GM21447 (cell line): ENCODE measurements around the gene C18orf63.
A peak's percentile ranks its signal among the peaks of the same experiment; 100 is the strongest.
"Not testable (repeated sequence)": the region's sequence is repeated elsewhere in the genome, so short reads cannot be mapped to it uniquely, and the experiment has no call there.

Experiments used
- ATAC-seq: cut with Tn5 transposase; IDR thresholded peaks from one replicate; pipeline ENCODE4 v1.9.1; 2021; ENCODE audit not compliant: unreplicated experiment

C18orf63 gene

DNA sequence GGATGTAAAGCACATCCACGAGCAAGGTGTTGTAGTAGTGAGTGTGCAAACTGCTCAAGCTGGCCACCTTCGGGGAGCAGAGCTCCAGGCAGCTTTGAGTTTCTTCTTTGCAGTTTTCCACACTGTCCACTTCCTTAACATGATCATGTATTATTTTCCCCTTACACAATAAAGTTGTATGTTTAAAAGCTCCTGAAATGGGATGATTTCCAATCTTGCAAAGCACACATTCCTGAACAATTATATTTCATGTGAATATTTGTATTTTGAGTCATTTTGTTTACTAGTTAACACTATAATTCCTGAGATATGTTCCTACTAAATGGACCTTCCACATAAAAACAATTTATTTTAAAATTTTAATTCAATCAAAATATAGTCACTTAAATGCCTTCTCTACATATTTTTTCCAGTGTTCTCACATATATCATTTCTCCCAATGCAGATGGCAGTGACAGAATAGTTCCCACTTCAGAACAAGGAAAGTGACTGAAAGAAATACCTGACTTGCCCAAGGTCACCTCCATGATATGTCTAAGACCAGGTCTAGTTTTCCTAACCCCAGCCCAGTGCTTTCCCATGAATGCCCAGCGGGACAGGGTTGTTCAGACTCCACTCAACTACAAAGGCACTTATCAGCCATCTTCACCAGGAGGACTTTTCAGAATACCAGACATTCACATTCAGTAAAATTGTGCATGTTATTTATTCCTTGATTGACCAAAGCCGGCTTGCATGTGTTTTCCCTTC lies 29.4 kb upstream of the C18orf63 start:
- ATAC-seq = no peak

DNA sequence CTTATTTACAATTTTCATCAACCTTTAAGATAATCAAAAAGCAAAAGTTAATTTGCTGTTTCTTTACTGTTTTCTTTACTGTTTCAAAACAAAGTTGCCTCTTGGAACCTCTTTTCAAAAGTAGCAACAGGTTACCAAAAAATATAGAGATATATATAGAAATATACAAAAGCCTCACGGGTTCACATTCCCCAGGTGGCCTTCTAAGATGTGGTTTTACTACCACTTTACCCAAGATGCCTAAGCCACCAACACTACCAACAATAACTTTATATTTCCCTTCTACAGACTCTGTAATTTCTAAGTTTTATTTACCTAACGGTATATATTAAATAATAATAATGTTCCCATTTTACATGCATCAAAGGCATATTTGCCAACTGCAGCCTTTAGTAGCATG lies 28.8 kb upstream of the C18orf63 start:
- no peak for ATAC-seq

DNA sequence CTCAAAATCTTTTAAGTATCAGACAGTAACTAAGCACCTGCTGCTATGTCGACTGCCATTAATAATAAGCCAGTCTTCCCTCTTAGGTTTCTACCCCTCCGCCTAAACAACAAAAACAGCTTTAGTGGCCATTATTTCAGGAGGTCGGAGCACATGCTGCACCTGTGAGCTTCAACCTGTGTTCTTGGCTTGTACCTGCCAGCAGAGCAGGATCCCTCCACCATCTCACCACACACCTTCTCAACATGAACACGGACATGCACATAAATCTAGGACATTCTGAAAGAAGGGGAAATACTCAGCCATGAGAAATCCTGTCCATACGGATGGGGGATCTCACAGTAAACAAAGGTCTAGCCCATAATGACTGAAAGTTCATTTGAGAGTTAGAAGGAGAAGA lies 27.6 kb upstream of the C18orf63 start:
- no peak for ATAC-seq

DNA sequence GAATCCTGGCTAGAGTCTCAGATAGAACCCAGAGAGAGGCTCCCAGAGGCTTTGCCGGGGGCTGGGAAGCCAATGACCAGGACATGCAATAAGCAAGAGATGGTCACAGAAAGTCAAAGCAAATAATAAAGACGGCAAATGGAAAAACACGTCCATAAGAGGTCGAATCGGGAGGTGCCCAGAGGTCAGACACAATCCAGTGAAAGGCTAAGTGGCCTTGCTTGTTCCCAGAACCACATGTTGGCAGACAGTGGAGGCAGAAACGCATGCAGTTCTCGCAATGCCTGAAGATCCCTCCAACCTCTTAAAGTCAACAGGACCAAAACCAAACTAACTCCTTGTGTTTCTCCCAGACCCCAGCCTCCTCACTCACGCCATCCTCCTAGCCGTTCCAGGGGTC lies 26.9 kb upstream of the C18orf63 start:
- ATAC-seq = no peak

DNA sequence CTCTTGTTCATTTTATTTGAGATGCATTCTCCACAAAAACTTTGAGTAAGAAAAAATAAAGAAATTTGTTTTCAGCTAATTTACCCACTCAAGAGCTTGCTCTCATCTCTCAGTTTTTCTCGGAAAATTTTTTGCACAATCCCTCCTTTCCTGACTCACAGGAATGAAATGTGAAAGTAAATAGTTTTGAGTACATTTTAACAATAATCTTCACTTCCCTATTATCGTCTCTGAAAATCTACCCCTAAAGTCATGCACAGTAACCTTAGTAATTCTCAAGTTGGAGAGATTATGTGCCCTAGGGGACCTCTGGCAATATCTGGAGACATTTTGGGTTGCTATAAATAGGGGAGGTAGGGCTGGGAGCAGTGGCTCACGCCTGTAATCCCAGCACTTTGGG lies 26.5 kb upstream of the C18orf63 start:
- ATAC-seq = no peak

DNA sequence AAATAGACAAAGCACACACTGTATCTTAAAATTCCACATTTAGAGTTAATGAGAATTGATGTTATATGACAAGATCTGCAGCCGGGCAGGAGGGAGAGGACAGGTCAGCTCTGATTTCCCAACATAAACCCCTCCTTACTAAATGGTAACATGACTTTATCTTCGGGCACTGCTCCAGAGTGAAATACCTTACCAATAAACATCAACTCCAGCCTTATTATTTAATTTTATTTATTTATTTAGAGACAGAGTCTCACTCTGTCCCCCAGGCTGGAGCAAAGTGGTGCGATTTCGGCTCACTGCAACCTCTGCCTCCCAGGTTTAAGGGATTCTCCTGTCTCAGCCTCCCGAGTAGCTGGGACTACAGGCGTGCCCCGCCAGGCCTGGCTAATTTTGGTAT lies 25.6 kb upstream of the C18orf63 start:
- ATAC-seq = no peak

DNA sequence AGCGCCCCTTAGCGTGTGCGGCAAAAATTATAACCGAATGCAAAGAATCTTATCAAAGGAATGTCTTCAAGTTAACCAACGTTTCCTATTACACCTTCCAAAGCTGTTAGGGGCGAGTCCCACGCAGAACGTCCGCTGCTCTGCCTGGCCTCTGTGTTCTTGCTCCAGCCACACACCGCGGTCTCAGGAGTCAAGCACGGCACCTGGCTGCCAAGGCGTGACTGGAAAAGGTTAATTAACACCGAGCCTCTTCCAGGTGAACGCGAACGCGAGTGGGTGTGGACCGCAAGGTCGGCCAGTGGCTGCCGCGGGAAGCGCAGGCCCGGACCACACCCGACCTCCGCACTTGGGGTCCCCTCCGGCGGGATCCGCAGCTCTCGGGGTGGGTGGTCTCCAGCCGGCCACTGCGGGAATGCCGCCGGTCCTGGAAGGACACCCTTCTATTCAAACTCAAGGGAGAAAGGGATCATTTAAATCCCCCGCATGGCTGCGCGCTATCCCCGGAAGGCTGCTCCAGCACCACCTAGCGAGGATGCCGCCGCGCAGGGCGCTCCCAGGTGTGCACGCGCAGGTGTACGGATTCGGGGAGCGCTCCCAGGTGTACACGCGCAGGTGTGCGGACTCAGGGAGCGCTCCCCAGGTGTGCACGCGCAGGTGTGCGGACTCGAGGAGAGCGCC lies 24.7 kb upstream of the C18orf63 start:
- ATAC-seq = no peak

DNA sequence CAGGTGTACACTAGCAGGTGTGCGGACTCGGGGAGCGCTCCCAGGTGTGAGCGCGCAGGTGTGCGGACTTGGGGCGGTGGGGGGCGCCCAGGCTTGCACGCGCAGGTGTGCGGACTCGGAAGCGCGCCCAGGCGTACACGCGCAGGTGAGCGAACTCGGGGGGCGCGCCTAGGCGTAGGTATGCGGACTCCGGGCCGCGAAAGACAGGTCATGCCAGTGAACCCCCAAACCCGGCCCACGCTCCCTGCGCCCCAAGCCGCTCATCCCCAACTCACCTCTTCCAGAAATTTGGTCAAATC lies 24.2 kb upstream of the C18orf63 start:
- ATAC-seq = no peak

DNA sequence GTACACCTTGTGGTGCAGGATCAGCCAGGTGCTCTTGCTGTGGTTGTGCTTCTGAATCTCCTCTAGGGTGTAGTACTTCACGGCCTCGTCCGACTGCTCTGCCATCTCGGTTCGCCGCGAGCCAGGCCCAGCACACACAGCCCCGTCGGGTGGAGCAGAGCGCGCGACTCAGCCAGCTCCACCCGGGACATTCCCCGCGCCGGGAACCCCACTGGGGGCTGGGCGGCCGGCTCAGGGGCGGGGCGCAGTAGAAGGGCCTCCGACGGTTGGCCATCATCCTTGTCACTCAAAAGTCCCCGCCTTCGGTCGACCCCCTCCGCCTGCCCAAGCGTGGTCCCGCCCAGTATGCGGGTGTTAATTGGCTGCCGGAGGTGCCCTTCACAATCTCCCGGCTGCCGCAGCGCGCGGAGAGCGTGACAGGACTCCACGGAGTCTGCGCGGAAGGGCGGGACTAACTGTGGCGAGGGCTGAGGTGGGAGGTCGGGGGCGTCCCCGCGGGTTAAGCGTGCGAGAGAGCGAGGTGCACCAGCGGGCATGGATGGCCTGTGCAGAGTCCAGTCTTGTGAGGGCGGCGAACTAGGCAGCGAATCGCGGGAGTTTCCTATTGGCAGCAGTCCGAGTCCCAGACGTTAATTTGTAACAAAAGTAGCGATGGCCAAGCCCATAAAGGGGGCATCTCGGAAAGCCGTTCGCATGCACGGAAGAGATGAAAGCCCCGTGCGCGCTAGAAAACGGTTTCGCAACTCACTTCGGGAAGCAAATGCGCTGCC lies 23.7 kb upstream of the C18orf63 start, which contains the start of gene CYB5A:
Gene CYB5A, minus strand, starts transcription at position 193 of the 770 bp plus-strand sequence. Its CDS starts 88 bp downstream, at position 105.
- ATAC-seq = peak; percentile 99

DNA sequence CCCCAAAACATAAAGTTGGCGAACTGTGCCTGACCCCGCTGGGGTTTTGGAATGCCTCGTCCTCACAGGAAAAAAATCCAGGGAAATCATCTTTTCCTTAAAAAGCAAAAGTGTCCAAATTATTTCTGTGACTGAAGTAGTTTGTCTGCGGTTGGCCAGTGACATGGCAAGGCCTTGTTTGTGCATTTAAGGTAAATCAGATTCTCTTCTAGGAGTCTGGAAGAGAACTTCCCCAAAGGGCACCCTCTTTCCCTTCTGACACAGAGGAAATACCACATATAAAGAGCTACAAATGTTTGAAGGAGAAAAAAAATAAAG lies 23.1 kb upstream of the C18orf63 start:
- no peak for ATAC-seq

DNA sequence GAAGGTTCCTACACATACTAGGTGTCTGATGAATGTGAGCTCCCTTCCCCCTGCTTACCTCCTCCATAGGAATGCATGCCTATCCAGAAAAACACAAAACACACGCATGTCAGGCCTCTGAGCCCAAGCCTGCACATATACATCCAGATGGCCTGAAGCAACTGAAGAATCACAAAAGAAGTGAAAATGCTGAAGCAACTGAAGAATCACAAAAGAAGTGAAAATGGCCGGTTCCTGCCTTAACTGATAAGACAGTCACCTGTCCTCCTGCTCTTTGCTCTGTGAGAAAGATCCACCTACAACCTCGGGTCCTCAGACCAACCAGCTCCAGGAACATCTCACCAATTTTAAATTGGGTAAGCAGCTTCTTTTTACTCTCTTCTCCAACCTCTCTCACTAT lies 22.7 kb upstream of the C18orf63 start:
- ATAC-seq = not testable (repeated sequence)

DNA sequence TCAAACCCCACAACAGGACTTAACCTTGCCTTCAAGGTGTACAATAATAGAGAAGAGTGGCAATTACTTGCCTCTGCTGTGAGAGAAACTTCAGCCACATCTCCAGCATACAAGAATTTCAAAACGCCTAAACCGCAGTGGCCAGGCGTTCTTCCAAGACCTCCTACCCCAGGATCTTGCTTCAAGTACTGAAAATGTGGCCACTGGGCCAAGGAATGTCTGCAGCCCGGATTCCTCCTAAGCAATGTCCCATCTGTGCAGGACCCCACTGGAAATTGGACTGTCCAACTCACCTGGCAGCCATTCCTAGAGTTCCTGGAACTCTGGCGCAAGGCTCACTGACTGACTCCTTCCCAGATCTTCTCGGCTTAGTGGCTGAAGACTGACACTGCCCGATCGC lies 21.1 kb upstream of the C18orf63 start:
- no peak for ATAC-seq

DNA sequence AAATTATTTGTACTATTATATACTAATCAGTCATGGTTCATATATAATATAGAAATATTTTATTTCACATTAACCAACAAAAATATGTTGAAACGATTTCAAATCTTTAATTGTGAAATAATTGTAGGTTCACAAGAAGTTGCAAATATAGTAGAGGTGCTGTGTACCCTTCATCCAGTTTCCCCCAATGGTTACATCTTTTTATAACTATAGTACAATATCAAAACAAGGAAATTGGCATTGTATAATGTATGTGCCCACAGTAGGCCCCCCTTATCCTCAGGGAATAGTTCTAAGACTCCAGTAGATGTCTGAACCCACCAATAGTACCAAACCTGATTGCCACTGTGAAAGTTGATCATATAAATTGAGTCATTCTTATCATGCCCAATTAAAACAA lies 16.5 kb upstream of the C18orf63 start:
- ATAC-seq = no peak

DNA sequence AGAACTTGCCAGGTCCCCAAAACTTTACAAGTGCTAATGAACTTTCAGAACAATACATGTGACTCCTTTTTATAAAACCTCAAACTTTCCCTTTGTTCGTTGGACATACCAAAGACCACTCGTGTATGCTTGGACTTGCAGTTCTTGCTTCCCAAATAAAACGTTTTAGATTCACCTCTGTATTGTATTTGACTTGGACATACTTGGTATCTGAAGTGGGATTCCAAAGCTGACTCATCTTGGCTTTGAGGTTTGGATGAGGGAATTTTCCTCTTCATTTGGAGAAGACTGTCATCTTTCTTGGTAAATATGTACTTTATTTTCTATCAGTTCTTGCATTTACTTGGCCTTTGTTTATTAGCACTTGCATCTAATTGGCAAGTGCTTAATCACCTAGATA lies 15.9 kb upstream of the C18orf63 start:
- no peak for ATAC-seq

DNA sequence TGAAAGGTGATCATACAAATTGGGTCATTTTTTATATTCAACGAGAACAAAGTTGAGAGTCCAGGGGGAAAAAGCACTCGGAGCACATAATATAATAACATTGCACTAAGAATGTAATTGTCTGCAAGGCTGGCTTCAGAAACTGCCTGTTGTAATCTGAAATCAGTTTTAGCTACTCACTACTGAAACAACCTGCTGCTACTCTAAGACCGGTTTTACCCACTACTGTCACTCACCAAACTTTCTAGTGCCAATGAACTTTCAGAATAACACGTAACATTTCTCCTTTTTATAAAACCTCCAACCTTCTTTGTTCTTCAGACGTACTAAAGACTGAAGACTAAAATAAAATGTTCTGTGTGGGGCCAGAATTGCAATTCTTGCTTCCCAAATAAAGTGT lies 12.3 kb upstream of the C18orf63 start:
- no peak for ATAC-seq

DNA sequence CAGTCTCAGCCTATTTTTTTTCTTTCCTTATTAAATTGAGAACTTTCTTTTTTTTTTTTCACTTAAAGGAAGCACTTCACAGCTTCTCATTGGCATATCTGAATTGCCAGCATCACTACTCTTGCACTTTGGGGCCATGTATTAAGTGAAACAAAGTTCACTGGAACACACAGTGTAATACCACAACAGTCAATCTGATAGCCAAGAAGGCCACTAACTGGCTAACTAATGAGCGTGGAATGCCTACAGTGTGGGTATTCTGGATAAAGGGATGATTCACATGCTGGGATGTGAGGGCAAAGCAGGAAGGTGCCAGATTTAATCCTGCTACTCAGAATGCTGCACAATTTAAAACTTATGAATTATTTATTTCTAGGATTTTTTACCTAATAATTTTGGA lies 11.7 kb upstream of the C18orf63 start:
- ATAC-seq = no peak

DNA sequence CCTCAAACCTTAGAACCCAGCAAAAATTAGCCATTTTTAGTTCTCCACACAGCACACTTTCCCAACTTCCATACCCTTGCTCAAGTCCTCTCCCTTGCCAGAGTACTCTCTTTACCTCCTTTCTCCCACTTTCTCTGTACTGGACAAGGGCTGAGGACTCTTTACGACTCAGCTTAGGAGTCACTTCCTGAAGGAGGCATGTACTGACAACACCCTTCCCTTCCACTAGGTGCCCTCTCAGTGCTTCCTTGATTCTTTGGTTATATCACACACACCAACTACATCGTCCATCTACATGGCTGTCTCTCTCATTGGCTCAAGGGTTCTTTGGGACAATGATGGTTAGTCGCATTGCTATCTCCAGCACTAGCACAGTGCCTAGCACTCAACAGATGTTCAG lies 5.2 kb upstream of the C18orf63 start:
- ATAC-seq = peak; percentile 82

DNA sequence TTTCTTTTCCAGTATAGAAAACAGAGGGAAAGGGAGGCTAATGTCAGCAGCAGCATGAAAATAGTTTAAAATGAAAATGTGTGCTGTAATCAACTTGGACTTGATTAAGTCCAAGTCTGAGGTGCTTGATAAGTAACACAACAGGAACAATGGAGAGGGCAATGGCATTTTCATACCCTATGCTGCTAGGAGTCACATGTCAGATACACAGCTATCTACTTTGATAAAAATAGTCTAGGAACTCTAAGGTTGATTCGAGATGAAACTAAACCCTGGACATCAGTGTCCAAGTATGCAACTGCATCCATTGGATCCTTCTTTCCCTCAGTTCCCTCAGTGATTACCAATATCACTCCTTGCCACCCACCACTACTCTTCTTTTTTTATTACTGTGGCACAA lies 4.6 kb upstream of the C18orf63 start:
- no peak for ATAC-seq

DNA sequence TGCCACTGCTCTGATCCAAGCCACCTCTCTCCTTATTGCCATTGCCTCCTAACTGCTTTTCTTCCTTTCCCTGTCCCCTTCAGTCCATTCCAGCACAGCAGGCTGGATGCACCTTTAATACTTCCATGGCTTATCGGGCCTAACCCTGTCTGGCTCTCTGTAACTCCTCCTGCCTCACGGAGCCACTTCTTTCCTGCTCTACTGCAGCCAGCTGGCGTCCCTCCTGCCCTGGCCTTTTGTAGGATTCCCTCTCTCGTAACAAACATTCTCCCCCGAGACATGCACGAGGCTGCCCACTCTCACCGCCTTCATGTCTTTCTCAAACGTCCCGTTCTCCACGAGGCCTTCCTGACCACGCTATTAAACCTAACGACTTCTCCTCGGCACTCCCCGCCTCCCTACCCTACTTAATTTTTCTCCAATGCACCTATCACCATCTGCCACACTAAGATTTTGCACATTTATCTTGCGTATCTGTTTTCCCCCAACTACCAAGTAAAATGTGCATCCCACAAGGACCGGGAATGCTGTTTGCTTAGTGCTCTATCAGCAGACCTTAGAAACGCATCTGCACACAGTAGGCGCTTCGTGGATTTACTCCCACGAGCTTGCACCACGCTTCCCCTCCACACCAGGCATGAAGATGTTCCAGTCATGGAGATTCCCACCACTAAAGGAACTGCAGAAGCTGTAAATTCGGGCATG lies 728 bp upstream of the C18orf63 start:
- no peak for ATAC-seq

DNA sequence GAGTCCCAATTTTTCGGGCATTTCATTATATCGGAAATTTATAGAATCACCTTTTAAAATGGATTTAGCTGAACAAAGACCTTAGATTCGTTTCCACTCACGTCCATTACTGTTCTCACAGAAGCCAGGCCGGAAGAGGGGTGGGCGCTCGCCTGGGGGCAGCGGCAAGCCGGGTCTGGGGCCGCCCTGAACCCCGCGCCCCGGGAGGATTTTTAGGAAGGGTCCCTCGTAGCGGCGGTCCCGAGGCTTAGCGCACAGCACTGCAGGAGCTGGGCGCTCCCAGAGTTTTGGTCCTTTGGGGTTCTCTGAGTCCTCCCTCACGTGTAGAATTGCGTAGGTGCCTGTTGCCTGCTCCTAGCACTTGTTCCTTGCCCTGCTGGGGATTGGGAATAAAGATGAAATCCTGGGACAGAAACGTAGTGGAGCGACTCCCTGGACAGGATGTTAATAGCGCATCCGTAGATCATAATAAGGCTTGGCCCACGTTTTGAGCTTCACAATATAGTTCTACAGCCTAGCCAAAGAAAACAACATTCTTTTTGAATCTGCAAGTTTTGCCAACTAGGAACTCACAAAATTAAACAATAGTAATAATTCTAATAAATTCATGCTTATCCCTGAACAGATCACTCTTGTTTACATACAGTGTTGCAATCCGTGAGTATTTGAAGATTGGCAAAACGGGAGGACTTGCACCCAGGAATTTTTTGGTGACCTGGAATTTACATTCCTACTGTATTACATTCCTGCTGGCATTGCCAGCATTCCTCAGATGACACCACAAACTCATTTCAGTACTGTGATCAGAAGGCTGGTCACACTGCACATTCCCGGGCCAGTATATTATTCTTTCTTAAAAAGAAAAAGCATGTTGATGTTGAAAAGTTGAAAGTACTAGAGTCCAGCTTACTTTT lies 875 bp downstream of the C18orf63 start:
- no peak for ATAC-seq

DNA sequence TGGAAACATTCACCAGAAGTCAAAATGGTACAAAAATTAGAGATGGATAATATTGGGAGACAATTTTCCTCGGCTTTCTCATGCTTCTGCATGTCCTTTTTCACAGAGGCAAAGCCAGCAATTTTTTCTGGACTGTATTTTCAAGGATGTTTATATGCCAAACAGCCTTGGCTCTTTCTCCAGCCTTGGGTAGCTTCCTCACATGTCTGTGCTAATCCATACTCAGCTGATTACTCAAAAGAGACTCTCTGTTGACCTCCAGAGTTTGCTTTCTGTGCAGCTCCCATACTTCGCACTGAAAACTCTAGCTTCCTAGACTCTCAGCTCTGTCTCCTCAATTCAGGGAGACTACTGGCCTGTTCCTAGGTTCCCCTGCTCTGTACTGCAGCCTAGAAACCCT lies 10.6 kb downstream of the C18orf63 start:
- no peak for ATAC-seq
